ENCODE results near the gene RPS6KA3. TPM values are rescaled to one million over a fixed set of nuclear protein-coding genes. Genes with fewer than 3 reads are reported as not detected.
A peak's percentile ranks its signal among the peaks of the same experiment; 100 is the strongest.

RPS6KA3 gene
- total and polyA plus RNA-seq, 11 donors: 6.6 to 52.3 (median 35.7) TPM

DNA sequence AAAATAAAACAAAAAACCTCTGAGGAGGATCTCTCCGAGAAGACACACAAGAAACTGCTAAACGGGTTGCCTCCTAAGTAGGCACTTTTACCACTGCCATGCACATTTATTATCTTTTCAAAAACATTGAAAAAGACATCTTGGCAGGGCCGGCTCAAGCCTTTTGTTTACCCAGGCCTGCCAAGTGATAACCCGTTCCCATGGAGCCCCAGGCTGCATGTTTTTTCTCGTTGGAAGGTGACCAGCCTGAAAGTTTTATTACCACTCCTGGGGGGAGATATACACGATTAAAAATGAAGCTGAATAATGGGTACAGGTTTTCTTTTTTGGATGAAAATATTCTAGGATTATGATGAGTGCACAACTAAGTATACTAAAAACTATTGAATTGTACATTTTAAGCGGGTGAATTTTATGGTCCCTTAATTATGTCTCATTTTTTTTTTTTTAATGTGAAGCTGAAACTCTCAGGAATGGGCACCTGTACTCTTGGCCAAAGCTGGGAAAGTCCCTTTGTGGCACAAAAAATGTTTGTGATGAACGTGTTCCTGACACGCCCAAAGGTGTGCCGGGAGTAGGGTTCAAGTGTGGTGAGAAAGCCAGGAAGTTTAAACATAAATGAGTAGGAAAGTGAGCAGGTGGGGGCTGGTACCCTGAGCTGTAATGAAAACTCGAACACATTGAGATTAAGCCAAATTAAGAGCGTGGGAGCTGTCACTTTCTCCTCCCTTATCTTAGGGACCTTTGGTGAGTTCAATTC is 148.5 kb downstream of the RPS6KA3 start:
- peaks cover 0 to 14% (median 0%) of the 10 kb centered on the region in 12 donors for H3K4me1 ChIP-seq
- no peak overlapping the region for H3K4me3 ChIP-seq
- intact Hi-C loops (cut with DNase I): no loop called here
- ATAC-seq (no peak), DNase-seq (no peak)
- H3K9me3 ChIP-seq: no peaks in the 10 kb centered on the region
- H3K27me3 ChIP-seq: peaks cover 0 to 45% (median 0%) of the 10 kb centered on the region in 9 donors
- H3K36me3 ChIP-seq: no peaks in the 10 kb centered on the region
- no peak overlapping the region for H3K27ac ChIP-seq
- TF ChIP-seq POLR2A (IDR thresholded peaks at IDR 0.05): no peak
- TF ChIP-seq, protein P1, sequence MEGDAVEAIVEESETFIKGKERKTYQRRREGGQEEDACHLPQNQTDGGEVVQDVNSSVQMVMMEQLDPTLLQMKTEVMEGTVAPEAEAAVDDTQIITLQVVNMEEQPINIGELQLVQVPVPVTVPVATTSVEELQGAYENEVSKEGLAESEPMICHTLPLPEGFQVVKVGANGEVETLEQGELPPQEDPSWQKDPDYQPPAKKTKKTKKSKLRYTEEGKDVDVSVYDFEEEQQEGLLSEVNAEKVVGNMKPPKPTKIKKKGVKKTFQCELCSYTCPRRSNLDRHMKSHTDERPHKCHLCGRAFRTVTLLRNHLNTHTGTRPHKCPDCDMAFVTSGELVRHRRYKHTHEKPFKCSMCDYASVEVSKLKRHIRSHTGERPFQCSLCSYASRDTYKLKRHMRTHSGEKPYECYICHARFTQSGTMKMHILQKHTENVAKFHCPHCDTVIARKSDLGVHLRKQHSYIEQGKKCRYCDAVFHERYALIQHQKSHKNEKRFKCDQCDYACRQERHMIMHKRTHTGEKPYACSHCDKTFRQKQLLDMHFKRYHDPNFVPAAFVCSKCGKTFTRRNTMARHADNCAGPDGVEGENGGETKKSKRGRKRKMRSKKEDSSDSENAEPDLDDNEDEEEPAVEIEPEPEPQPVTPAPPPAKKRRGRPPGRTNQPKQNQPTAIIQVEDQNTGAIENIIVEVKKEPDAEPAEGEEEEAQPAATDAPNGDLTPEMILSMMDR (IDR thresholded peaks at IDR 0.05): no peak
- 35 to 56% (median 47%) methylated on average over 12 of the region's 12 CpGs for WGBS, 4 donors

DNA sequence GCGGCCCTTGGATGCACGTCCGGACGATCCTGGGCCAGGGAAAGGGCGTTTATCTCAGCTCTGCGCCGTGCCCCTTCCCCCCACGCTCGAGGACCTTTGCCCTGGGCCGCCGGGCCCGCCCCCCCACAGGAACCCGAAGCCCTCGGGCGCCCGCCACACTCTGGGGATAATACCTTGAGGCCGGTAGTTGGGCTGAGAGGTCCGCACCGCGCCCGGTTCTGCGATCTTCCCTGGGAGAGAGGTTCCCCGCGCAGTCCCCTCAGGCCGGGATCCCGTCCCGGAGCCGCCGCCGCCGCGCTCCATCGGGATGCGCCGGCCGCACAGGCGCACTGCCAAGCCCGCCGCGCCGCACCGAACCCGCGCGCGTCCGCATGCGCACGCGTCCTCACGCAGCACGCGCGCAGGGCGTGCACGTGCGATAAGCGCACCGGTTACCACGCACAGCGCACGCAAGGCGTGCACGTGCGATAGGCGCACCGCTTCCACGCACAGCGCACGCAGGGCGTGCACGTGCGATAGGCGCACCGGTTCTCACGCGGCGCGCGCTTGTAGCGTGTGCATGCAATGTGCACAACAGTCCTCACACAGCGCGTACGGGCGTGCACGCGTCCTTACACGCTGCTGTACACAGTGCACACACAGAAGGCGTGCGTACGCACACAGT is 150.0 kb downstream of the RPS6KA3 start, which contains the start of gene MAP7D2:
TSS of gene MAP7D2 (minus strand) at position 331 of the 664 bp plus-strand sequence. CDS start at position 303, 28 bp downstream.
- no peak for TF ChIP-seq POLR2A (IDR thresholded peaks at IDR 0.05)
- TF ChIP-seq, protein P1 (IDR thresholded peaks at IDR 0.05): no peak
- H3K9me3 ChIP-seq: no peaks in the 10 kb centered on the region
- 13 to 44% (median 27%) methylated on average over 65 to 91 of the region's 91 CpGs for WGBS, 4 donors
- peaks cover 0 to 14% (median 0%) of the 10 kb centered on the region in 12 donors for H3K4me1 ChIP-seq
- peak within 1 kb of the TSS; percentile 0 to 48 (median 30) for H3K4me3 ChIP-seq
- DNase-seq (no peak), ATAC-seq (peak in 2 of 4 donors; percentile 34 to 61)
- H3K27me3 ChIP-seq: peaks cover 0 to 45% (median 0%) of the 10 kb centered on the region in 9 donors
- no peak within 1 kb of the TSS for H3K27ac ChIP-seq
- intact Hi-C loops (cut with DNase I): no loop called here
- no peaks in the 10 kb centered on the region for H3K36me3 ChIP-seq

DNA sequence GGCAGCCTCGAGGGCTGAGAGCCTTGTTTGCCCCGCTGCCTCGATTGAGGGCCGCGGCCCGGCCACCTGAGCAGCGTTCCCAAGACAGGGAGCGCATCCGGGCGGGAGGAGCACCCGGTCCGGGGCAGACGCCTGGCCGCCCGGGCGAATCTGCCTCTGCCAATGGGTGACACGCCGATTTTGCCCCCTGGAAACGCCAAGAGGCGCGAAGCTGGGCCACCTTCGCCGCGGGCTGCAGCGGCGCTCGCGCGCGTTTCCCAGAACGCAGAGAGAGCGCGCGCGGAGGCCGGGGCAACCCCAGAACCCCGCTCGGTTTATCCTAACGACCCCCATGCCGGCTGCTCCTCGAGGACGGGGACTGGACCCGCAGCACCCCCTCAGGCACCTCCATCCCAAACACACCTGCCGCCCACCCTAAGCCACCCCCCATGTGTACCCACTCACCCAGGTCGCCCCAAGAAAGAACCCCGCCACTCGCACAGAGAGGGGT is 150.6 kb downstream of the RPS6KA3 start:
- 3 to 26% (median 15%) methylated on average over 32 to 47 of the region's 47 CpGs for WGBS, 4 donors
- peaks cover 0 to 14% (median 0%) of the 10 kb centered on the region in 12 donors for H3K4me1 ChIP-seq
- H3K27ac ChIP-seq: no peak overlapping the region
- H3K4me3 ChIP-seq: peak overlapping the region; percentile 0 to 48 (median 30)
- no peaks in the 10 kb centered on the region for H3K36me3 ChIP-seq
- TF ChIP-seq, protein P1 (IDR thresholded peaks at IDR 0.05): no peak
- no peak for TF ChIP-seq POLR2A (IDR thresholded peaks at IDR 0.05)
- intact Hi-C loops (cut with DNase I): no loop called here
- DNase-seq (no peak), ATAC-seq (no peak)
- H3K9me3 ChIP-seq: no peaks in the 10 kb centered on the region
- H3K27me3 ChIP-seq: peaks cover 0 to 45% (median 0%) of the 10 kb centered on the region in 9 donors
